Fibroblast of the conjunctiva (primary cell): ENCODE results near the gene MYOCD.

Experiments
- DNase-seq: peaks from one replicate; pipeline ENCODE4 v3.0.0-alpha.2; 2010; ENCODE audit warnings: low read depth

MYOCD gene

DNA sequence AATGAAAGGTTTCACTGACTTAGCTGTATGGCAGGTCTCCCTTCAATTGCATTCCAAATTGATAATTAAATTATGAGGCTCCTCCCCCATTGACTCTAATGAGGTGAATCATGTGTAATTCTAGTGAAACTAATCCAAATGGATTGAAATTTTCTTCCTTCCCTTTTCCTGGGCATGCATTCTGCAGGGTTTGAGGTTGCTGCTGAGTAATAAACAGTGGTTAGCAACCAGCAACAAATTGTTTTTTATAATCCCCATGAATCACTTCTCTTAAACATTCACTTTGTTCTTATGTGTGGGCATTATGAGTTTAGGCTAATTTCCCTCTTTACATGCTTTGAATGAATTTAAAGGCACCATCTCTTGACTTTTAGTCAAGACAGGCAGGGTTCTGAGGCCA lies 43.4 kb downstream of the MYOCD start:
- no peak for DNase-seq

DNA sequence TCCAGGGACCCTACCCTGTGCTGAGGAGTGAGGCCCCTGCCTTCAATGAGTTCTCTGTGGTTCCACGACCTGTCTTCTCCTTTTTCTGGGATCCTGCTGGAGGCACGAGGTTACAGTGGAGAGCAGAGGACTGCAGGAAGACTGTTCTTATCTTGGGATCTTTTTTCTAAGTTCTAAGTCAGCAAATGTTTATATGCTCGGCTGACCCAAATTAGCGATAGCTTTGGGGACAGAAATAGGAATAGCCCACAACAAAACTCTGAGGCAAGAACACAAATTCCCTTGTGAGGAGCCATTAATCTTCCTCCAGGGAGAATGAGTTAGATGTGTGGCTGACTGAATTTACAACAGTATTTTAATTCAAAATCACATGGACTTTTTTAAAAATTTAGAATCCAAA lies 46.7 kb downstream of the MYOCD start:
- DNase-seq = no peak

DNA sequence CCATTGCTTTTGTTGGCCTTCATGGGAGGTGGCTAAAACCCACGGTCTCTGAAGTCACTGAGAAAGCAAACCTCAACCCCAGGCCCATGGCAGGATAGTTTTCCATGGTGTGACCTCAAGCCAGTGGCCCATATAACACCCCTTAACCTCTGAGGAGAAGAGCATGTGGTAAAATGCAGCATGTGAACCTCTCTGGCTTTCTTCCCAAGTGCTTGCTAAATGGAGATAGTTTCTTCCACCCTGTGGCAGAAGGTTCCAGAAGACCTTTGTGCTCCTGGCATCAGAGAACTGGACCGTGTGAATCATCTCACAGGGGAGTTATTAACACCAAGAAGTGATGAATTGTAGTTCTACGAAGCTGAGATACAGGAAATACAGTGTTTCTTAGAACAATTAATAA lies 47.3 kb downstream of the MYOCD start:
- no peak for DNase-seq

DNA sequence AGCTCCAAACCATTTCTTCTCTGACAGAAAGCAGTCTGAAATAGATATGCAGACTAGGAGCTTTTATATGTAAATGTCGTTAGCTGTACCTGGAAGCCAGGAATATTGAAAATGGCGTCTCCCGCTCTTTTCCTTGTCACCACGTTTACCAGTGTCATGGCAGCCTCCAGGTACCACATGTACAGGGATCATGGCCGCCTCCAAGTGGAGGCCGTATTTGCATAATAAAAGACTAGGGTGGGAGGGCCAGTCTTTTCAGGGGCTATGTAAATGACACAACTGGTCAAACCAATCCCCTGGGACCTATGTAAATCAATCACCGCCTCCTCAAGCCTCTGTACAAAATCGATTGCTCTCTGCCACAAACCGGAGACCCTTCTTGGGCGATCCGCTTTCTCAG lies 54.3 kb downstream of the MYOCD start:
- DNase-seq = no peak

DNA sequence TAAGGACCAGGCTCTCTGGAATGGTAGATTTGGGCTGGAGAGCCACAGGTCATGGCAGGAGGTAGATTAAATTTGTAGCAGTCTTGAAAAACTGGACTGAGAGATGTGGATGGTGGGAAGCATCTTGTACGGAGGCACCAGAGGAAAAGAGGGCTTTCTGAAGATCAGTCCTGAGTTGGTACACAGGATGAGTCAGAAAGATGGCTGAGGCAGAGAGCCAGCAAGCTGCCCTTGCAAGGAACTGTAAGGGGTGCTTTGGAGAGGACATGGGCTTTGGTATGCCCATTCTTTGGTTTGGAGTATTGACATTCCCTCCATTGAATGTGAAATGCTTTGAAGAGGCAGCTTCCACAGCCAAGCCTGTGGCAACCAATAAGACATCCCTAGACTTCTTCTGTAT lies 55.9 kb downstream of the MYOCD start:
- DNase-seq = no peak

DNA sequence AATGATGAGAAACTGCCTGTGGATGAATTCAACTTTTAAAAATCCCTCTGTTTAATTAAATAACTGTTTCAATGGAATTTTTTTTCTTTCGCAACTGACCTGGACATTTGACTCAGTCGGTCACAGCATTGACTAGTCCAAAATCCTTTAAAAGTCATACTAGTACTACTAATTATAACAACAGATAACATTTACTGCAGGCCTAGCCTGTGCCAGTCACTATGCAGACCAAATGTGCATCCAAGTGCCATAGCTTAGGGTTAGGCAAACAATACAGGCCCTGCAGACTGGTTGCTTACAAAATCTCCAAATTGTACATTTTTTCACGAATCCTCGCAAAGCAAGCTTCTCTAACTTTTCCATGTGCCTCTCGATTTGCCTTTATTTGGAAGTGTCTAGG lies 56.6 kb downstream of the MYOCD start:
- DNase-seq = no peak

DNA sequence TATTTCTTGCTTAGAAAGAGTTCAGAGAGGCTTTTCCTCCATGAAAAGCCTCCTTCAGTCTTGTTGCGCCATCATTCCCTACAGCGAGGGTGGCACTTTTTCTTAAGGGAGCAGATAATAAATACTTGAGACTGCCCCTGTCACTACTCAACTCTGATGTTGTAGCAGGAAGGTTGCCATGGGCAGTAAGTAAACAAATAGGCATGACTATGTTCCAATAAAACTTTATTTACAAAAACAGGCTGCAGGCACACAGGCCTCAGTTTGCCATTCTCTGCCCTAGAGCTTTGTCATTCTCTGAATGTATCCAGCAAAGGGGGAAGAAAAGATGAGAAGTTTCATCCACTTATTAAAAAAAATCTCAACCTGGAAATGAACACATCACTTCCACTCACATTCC lies 60.4 kb downstream of the MYOCD start:
- DNase-seq = no peak

DNA sequence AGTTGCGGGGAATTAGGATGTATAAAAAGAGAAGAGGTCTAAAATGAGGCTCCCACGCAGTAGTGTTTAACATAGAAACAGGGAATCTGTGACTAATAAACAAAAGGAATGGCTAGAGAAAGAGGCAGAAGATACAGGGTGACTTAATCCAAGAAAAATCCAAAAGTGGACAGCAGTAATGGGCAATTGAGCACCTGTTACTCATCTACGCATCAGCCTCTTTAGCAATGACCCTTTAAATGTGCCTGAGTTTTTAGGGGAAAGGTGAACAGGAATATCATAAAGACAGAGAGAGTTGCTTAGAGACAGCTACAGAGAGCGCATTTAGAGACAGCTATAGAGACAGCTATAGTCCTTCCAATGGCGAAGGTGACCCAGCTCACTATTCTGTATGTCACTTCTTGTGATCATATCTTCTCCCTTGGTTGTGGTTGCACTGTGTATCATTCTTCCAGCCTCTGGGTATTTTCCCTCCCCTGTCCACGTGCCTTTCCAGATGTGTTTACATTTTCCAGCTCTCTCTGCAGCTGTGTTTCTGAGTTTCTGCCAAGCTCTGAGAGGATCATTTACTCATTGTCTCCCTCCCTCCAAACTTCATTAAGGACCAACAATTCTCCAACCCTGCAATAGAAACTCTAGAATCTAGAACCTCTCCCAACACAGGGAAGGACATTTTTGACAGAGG lies 61.5 kb downstream of the MYOCD start:
- peak; percentile 29 for DNase-seq

DNA sequence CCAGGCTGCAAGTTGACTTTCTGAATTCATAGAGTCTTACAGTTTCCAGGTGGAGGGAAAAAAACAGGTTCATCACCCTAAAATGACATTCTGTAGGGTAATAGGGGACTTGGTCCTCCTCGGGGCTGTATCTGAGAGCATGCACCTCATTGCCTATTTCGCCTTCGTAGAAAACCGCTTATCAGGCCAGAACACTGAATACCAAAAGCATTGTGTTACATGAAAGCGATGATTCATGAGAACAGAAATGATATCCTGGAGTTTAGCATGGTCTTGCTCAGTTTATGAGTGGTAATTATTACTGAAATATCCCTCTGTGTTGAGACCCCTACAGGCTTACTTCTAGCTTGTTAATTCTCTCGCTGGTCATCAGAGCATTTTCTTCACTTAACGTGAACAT lies 62.2 kb downstream of the MYOCD start:
- DNase-seq = no peak

DNA sequence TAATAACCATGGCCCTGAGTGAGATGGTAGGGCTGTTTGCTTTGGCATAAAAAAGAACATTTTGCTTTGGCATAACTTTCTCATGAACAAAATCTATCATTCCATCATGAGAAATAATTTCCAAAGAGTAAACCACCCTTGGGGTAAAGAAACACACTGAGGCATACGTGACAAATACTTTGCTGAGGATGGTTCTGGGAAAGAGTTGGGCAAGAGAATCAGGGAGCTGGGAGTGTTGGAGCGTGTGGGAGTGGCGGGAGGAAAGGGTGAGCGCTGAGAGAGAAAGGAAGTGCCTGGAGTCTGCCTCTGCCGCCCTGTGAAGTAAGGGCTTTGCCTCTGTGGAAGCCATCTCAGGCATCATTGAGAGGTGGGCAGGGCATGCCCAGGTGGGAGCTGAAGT lies 63.4 kb downstream of the MYOCD start:
- no peak for DNase-seq

DNA sequence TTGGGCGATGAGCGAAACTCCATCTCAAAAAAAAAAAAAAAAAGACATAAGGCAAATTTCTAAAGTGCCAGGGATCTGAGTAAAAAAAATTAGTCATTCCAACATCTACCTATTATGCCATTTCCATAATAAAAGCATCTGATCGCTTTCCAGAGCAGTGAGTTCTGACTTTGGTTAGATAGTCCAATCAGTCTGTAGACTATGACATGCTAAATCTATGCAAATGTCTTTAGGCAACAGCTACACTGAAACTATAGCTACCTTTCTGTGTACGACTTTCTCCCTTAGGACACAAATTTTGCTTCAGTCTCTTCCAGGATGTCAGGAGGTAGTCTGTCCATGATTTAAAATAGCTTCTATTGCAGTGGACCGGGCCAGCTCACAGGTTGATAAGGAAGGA lies 64.7 kb downstream of the MYOCD start:
- DNase-seq = no peak

DNA sequence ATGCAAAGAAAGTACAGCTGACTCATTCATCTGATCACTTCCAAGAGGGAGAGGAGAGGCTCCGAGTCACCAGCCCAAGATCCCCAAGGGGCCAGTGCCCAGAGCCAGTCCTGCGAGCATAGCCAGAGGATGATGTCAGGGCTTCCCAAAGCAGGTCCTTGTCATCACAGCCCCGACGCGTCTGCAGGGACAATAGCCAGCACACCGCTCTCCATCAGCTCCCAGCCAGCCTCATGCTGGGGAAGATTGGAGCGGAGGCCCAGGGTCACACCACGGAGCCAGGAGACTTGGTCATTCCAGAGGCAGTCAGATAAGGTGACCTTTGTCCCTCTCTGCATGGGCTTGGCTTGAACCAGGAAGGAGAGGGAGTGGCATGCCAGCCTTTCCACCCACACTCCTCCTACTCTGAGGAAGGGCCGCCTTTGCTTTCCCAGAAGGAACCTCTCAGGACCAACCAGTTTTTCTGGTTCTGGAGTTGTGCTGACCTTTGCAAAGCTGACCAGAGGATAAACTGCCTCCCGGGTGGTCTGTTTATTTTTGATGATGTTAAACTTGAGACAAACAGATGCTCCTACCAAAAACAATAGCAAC lies 65.3 kb downstream of the MYOCD start:
- no peak for DNase-seq

DNA sequence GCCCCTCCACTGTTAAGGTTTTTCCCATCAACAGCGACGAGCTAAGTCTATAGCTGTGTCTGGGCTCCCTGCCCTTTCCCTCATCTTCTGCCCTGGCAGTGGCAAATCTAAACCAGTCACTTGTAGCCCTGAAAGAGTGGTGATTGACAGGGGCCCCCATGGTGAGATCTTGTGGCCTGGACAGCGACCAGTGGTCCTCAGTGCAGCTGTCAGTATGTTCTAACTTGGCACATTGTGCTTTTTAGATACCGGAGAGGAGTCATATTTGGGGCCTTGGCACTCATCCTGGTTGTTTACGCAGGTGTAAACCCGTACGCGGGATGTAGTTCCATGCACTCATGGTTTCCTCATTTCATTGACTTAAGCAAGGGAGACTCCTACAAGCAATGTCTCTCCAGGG lies 66.1 kb downstream of the MYOCD start:
- no peak for DNase-seq

DNA sequence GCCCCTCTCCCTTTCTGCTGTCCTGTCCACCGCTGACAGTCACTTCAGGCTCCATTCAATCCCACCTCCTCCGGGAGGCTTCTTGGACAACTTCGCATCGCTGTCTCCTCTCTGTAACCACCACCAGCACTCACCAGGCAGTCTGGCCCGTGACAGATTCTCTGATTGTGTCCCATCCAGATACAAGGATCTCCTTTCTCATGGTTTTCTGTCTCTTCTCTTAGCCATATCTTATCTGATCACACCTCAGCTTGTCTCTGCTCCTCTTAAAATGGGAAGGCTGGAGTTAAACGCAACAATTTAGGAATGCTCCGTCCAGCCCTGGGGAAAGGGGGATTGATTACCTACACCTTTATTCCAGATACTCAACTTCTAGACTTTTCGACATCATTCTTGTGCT lies 66.7 kb downstream of the MYOCD start:
- DNase-seq = no peak

DNA sequence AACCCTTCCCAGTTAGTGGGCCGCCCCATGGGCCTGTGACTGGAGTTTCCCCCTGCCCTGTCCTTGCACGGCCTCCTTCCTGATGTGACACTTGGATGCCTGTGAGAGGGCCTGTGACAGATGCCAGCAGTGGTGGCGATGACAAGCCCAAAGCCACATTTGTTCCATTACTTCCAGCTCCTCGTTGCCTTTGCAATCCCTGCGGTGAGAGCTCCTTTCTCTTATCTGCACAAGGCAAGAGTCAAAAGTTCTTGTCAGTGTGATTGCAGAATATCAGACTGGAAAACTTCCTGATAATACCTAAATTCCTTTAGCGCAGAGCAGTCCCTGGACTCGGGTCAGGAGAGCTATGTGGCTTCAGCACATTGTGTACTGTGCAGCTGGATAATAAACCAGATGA lies 69.2 kb downstream of the MYOCD start:
- DNase-seq = no peak

DNA sequence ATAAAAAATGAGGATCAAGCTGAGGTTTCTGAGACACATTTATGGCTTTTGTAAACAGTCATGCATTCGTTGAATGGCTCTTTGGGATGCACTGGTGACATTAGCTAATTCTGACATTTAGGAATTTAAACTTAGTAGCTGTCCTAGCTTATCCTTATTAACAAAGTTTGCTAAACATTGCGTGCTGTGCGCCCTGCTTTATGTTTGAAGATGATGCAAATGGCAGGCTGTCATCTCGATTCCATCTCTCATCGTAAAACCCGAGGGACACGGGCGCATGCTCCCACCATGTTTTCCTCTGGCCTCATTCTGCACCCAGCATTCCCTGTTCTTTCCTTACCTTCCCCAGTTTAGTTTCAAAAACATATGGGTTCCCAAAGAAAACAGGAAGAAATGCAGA lies 69.8 kb downstream of the MYOCD start:
- DNase-seq = no peak

DNA sequence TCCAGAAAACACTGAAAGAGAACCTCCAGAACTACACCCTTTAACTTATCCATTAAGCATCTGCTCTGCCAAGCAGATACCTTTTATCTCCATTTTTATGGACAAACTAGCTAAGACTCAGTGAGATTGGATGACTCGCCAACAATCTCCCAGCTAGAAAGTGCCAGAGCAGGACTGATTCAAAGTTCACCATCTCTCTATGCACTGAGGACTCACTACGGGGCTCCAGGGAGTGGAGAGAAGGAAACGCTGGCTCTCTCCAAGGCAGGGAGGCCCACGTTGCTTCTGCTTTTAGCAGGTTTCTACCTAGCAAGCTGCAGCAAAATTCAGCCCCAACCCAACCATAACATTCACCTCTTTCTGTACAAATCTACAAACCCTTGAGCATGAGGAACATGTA lies 70.8 kb downstream of the MYOCD start:
- DNase-seq = no peak

DNA sequence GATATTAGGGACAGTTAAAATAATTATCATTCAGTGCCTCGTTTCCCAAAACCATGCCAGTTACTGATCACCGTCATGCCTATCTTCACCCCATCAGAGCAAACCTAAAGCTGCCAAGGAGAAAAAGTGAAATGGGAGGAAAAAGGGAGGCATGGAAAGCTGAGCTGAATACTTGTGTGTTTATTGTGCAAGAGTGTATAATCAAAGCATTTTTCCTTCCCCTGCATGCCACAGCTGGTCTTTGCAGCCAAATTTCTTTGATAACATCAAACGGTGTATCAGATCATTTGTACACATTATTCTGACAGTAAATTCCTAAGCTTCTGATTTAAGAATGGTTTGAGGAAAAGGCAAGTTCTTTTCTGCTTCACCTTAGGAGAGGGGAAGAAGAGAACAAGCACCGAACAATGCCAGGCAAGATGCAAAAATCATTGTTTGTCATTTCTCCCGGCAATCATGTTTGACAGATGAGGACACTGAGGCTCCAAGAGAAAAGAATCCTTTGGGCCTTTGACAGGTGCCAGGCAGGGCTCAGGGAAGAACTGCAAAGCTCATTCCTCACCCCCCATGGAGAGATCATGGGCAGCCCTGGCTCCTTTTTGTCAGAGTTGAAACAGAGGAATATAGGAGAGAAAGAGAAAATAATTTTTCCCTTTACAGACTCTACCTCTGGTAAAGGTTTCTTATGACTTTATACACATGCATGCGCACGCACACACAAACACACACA lies 72.2 kb downstream of the MYOCD start:
- no peak for DNase-seq

DNA sequence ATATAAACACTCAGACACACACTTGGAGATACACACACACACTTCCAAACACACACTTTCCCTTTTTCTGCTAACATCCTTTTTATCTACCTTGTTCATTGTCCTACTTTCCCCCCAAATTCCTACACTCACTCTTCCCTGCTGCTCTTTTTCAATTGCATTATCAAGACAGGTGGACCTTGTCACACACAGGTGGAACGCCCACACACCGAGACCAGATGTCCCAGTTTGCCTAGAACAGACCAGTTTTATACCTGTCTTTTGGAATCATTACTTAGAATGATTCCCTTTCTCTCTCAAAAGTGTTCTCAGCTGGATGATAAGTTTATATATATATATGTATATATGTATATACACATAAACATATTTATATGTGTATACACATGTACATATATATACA lies 72.9 kb downstream of the MYOCD start:
- DNase-seq = no peak

DNA sequence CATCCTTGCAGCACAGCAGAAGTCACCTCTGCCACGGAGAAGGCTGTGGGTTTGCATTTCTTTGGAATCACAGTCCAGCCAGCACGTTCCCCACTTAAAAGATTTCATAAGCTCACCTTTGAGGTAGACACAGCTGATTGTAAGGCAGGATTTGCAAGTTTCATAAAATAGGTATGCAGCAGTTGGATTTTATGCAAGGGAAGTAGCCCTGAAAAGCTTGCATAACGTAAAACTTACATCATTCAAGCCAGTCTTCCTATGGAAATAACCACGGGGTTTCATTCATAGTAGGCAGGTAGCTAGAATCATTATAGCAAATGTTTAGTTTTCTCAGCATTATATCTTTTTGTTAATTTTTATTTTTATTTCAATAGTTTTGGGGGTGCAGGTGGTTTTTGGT lies 73.8 kb downstream of the MYOCD start:
- DNase-seq = no peak

DNA sequence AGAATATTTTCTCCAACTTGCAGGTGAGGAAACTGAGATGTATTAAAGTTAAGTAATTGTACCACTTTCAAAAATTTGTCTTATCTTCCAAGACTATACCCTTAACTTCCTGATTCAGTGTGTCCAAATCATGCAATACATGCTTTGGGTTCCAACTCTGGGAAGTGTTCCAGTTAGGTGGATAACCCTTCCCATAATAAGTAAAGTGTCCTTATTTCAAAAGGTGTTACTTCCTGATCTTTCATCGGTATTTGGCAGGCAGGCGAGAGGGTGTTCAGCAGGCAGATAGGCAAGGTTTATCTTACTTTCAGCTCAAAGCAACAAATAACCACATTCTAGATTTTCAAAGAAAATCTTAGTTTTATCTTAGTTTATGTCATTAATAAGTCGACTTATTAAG lies 77.4 kb downstream of the MYOCD start:
- DNase-seq = no peak

DNA sequence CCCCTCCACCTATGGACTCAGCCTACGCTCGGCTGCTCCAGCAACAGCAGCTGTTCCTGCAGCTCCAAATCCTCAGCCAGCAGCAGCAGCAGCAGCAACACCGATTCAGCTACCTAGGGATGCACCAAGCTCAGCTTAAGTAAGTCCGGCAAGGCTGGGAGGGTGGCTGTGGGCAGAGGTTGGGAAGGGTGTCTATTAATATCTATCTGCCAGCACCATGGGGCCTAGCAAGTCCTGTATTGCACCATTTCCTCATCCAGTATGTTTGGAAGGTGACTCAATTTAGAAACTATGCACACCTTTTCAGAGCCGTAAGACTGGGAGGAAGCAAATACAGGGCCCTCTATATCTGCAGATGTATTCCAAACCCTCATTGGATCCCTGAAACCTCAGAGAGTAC lies 78.6 kb downstream of the MYOCD start:
- DNase-seq = no peak

DNA sequence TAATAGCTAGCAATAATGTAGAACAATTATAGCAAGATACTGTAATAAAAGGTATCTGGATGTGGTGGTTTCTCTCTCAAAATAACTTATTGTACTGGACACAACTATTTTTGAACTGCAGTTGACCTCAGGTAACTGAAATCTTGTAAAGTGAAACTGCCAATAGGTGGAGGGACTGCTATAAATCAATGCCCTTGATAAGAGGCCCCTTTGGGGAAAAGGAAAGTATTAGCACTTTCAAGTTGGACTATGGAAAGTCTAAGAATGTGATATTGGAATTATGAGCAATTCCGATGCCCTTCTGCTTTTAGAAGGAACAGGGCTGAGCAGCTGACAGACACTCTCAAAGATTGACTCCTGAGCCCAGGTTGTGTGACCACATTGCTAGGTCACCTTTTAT lies 79.1 kb downstream of the MYOCD start:
- no peak for DNase-seq

DNA sequence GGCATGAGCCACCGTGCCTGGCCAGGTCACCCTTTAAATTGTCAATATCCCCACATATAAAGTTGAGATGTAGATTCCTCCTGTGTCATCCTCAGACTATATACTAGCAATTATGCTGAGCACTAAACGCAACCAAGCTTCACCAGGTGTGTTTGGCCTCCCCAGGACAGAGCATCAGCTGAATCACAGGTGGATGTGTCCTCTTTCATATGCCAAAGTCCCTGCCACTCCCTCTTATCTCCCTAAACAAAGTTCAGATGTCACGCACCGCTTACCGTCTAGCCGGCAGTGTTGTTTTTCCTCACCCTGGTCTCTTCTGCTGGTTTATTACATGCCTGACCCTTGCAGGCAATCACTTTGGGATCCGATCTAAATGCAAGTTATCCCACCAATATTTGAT lies 79.8 kb downstream of the MYOCD start:
- no peak for DNase-seq
